Tibial nerve (tissue), 4 donors: Measurements from ENCODE around the gene CA5A.
A peak's percentile ranks its signal among the peaks of the same experiment; 100 is the strongest.

Experiments
- CTCF ChIP-seq, 5 experiments: fragments of 200-600 bp in 3 of 5; fragments of 450-650 bp in 2 of 5; sonication (generic) in 3 of 5; IDR thresholded peaks; one replicate each; pipeline ENCODE4 v1.5.1; 2016 to 2019; ENCODE audit warnings: antibody characterized with exemption in 5 of 5, mild to moderate bottlenecking in 3 of 5, moderate library complexity in 2 of 5
- EP300 ChIP-seq, 2 donors: sonication (generic); formaldehyde crosslinking; IDR thresholded peaks; one replicate each; pipeline ENCODE4 v1.6.1; 2017; ENCODE audit warnings: antibody characterized with exemption in 2 of 2, mild to moderate bottlenecking in 1 of 2
- POLR2A ChIP-seq, 2 donors: fragments of 450-650 bp; IDR thresholded peaks; one replicate each; pipeline ENCODE4 v1.6.1; 2017; ENCODE audit warnings: antibody characterized with exemption in 2 of 2, mild to moderate bottlenecking in 2 of 2, moderate library complexity in 2 of 2

- TF ChIP-seq CTCF (IDR thresholded peaks at IDR 0.05) (peak; percentile 85 to 96 (median 93)), POLR2A (IDR thresholded peaks at IDR 0.05) (no peak), EP300 (IDR thresholded peaks at IDR 0.05) (peak in 1 of 2 donors; percentile 13)
These were observed 86.0 kb downstream of the CA5A start for GRCh38 chr16:87850009-87851006.
